Muscle of back (tissue), 11 donors: ENCODE results near the gene BCAT1. TPM values are rescaled to one million over a fixed set of nuclear protein-coding genes. Genes with fewer than 3 reads are reported as not detected.
"Not testable (repeated sequence)": the region's sequence is repeated elsewhere in the genome, so short reads cannot be mapped to it uniquely, and the experiment has no call there.

Experiments used
- DNase-seq, 3 donors: peaks; one replicate each; pipeline versions ENCODE4 v3.0.0 to v3.0.0-alpha.2; 2013
- polyA plus RNA-seq, 10 donors: library from polyadenylated mRNA; unstranded; fragments of 120-200 nt; gene quantifications; one replicate each; pipeline ENCODE4 v1.2.1, GENCODE V29; 2013; ENCODE audit not compliant: insufficient read length in 10 of 10

Gene BCAT1
- polyA plus RNA-seq, 10 donors: 29.0 to 68.1 (median 49.9) TPM

DNA sequence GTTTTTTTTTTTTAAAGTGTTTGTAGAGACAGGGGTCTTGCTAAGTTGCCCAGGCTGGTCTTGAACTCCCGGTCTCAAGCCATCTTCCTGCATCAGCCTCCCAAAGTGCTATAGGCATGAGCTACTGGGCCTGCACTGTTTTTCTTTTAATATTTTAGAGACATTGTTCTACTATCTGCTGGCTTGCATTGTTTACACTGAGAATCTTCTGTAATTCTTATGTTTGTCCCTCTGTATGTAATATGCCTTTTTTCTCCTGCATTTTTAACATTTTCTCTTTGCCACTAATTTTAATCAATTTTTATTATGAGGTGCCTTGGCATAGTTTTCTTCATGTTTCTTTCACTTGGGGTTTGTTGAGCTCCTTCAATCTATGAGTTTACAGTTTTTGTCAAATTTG, 15.4 kb upstream of the BCAT1 start:
- DNase-seq: no peak

DNA sequence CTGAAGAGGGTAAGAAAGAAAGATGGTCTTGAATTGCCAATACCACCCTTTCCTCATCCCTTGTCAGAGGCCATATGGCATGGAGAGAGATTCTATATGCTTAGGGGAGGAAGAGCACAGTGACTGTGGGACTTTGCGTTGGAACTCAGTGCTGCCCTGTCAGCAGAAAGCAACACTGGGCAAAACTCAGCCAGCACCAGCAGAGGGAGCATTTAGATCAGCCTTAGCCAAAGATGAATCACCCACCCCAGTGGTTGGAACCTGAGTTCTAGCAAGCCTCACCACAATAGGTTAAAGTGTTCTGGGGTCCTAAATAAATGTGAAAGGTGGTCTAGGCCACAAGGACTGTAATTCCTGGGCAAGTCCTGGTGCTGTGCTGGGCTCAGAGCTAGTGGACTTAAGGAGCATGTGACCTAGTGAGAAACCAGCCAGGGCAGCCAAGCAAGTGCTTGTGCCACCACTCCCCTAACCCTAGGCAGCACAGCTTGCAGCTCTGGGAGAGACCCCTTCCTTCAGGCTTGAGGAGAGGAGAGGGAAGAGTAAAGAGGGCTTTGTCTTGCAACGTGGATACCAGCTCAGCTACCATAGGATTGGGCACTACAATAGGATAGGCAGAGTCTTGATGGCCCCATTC, 11.4 kb upstream of the BCAT1 start:
- DNase-seq: no peak

DNA sequence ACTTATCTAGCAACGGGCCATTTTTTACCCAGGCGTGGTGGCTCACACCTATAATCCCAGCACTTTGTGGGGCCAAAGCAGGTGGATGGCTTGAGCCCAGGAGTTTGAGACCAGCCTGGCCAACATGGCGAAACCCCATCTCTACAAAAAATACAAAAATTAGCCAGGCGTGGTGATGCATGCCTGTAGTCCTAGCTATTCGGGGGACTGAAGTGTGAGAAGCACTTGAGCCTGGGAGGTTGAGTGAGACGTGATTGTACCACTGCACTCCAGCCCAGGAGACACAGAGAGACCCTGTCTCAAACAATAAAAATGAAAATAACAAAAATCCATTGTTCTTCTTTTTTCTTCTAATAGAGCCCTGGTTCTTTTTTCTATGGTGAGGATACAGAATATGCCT, 7.5 kb upstream of the BCAT1 start:
- DNase-seq: not testable (repeated sequence)

DNA sequence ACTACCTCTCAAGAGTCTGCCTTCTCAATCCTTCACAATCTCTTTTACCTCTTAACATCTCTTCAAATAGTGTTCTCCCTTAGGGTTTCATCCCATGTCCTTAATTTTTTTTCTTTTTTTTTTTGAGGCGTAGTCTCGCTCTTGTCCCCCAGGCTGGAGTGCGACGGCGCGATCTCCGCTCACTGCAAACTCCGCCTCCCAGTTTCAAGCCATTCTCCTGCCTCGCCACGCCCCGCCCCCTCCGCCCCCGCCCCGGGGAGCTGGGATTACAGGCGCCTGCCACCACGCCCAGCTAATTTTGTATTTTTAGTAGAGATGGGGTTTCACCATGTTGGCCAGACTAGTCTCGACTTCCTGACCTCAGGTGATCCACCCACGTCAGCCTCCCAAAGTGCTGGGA, 7.0 kb upstream of the BCAT1 start:
- no peak for DNase-seq

DNA sequence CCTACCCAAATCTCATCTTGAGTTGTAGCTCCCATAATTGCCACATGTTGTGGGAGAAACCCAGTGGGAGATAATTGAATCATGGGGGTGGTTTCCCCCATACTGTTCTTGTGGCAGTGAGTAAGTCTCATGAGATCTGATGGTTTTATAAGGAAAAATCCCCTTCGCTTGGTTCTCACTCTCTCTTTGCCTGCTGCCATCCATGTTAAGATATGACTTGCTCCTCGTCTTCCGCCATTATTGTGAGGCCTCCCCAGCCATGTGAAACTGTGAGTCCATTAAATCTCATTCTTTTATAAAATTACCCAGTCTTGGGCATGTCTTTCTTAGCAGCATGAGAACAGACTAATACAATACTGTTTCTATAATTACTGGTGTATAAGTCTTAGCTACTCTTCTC, 6.5 kb upstream of the BCAT1 start:
- no peak for DNase-seq

DNA sequence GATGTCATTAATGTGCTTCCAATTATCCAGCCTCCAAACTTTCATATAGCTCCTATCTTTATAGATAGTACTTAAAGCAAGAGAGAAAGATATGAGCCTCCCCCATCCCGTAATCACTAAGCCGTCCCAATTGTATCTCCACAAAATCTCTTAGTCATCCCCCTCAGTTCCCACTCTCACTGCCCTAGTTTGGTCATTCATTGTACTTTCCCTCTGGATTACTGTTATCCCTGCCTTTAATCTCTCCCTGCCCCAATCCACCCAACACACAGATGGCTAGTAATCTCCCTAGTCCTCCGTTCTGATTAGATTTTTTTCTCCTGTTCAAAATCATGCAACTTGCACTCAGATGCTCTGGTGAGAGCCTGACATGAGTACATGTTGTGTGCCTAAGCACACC, 5.4 kb upstream of the BCAT1 start:
- no peak for DNase-seq

DNA sequence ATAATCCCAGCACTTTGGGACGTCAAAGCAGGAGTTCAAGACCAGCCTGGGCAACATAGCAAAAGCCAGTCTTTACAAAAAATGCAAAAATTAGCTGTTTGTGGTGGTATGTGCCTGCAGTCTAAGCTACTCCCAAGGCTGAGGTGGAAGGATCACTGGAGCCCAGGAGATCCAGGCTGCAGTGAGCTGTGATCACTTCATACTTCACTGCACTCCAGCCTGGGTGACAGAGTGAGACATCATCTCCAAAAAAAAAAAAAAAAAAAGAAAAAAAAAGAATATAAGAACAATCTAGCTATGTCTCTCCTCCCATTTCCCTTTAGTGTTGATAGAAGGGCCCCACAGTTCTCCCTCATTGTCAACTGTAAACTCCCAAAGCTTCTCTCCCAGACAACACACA, 3.5 kb upstream of the BCAT1 start:
- DNase-seq: no peak

DNA sequence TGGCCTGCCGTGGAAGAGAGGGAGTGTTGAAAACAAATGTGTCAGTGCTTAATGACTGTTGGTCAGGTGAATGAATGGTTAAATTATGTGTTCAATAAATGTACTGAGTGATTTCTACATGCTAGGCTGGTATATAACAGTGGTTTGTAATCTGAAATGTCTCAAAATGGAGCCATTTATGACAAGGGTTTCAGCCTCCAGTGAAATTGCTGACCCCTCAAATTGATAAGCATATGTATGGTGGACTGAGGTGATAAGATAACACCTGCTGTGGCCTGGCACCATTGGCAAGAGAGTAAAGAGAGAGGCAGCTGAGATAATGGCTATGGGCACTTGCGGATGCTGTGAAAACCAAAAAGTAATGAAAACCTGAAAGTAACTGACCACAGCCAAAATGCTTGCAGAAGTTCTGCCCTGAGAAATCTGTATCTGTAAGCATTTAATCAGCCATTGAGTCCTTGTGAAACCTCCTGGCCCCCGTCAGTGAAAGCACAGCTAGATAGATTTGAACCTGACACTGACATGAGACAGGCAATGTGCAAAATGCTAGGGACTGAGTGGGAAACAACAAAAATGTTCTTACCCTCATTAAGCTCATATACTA, 1.4 kb upstream of the BCAT1 start:
- peak in 1 of 3 donors; percentile 32 for DNase-seq

DNA sequence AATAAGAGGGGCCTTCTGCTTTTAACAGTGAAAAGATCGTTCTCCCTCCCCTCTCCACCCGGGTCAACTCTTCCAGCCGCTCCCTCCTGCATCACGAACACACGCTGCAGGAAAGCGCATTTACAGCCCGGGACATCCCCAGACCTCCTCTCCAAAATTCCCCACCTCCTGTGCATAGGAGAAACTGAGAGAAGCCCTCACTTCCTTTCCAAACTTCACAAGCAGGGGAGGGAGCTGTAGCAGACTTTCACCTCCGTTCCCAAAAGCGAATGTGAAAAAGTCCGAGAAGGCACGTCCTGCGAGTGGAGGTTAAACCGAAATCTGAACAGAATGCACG, 513 bp downstream of the BCAT1 start:
- DNase-seq: peak; percentile 79 to 91 (median 82)

DNA sequence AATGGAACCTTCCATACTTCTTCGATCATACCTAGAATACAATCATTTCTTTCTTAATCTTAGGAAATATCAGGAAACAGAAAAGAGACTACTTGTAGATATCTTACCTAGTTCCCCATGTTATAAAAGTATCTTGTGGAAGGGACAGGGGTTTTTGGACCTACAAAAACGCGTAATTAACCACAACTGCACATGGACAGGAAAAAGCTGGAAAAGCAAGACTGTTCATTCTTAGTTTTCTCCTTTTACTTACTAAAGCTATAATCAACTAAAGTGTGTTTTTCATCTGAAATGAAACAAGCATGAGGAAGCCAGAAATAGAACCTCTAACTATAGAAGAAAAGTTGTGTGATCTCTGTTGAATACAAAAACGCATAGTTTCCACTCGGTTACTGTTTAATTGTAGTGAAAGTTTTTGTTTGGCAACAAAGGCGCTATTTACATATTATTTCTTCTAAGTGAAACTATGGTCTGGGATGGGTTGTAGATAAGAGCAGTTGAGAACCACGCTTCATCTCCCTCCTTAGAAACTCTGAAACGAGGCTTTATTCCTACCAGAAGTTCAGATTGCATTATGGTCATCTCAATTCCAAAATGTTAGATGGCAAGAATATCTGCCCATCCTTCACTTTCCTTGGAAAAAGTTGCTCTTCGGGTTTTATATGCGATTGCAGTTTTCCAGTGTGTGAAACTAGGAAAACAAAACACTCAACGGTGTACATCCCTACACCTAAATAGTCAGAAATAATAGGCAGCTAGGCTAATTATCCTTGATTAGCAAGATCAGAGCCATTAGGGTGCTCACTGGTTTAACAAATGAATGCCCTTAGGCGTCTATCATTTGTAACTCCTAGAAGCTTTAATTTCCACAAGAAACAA, 1.1 kb downstream of the BCAT1 start:
- DNase-seq: peak in 2 of 3 donors; percentile 27 to 61

DNA sequence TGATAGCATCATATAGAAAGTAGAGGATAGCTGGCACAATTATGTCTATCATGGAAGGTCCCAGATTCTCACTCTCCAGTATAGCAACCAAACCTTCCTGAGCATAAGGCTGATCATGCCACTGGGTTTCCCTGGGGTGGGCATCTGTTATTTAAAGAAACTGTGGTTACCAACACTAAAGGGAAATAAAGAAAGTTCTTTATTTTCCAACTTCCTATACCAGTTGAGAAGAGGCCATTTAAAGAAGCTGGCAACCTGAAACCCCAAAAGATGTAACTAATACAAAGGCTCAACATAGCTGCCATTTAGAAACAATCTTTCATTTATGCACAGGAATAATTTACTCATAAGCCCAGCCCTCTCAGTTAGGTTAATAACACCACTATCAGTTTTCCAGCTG, 3.1 kb downstream of the BCAT1 start:
- DNase-seq: no peak

DNA sequence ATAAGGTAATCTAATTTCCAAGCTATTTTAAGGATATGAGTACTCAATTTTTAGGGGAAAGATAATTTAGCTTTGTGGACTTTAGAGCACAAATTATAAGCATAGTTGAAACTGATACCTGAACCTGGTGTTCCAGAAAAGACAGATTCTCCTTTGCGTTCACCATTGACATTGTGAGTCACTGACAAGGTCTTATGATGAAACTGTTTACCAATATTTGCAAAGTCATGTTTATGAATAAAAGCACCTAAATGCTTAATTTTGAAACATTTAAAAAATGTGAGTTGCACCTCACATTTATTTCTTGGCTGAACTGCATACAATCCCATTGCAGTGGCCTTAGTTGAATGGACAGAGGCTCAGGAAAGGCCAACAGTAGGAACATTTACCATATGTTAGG, 3.9 kb downstream of the BCAT1 start:
- DNase-seq: no peak

DNA sequence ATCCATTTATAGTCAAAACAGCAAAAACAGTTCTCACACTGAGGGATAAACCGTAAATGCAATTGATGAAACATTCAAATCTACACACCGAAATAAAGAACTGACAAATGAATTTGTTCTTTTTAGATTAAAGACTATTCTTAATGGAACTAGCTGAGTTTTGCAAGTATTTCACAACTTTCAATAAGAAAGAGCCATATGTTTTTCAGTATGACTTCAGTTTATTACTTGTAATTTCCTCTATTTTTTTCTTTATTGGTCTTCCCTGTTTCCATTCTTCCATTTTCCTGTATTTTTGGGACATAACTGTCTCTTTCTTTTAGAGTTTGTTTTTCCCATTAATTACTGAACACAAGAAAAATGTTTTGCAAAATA, 4.3 kb downstream of the BCAT1 start:
- no peak for DNase-seq

DNA sequence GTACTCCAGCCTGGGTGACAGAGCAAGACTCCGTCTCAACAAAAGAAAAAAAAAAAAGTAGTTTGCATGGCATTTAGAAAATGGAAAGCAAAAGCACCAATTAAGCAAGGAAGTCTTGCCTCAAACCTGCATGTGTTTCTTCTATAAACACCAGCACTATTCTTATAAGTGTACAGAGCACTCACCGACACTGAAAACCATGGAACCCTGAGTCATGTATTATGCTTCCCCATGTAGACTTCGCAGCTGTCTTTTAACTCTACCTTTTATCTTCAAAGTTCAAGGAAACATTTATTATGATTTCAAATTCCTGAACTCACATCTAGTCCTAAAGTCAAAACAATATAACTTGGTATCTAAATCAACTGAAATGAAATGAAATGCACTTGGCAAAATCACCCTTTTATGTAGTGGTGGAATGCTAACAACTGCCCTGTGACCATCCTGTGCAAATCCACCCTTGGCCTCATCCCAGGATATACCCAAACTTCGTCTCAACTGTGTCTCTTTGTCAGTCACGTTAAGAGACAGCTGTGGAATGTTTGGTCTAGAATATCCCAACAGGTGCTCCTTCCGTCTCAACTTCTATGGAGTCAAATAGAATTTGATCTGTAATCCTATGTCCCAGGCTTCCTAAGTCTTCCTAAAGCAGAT, 4.8 kb downstream of the BCAT1 start:
- peak; percentile 58 to 76 (median 68) for DNase-seq

DNA sequence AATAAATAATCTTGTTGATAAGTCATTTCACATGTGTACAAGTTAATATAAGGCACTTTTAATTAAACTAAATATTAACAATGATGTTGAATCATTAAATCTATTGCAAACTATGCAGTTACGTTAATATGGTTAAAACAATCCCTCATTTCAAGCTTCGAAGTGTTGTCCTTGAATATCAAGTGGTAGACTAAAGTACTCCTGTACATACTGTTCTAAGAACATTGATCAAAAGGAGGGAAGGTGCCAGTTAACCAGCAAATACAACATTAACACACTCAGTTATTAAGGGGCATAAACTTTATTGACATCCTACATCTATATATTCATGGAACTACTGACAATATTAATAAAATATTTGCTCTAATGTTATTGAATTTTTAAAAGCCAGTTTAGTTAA, 8.7 kb downstream of the BCAT1 start:
- no peak for DNase-seq

DNA sequence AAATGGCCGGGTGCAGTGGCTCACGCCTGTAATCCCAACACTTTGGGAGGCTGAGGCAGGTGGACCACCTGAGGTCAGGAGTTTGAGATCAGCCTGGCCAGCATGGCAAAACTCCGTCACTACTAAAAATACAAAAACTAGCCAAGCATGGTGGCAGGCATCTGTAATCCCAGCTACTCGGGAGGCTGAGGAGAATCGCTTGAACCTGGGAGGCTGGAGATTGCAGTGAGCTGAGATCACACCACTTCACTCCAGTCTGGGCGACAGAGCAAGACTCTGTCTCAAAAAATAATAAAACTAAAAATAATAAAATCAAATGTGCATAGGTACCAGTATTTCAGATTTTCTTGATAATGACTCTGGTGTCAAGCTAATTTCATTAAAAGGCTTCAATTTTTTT, 9.3 kb downstream of the BCAT1 start:
- DNase-seq: not testable (repeated sequence)

DNA sequence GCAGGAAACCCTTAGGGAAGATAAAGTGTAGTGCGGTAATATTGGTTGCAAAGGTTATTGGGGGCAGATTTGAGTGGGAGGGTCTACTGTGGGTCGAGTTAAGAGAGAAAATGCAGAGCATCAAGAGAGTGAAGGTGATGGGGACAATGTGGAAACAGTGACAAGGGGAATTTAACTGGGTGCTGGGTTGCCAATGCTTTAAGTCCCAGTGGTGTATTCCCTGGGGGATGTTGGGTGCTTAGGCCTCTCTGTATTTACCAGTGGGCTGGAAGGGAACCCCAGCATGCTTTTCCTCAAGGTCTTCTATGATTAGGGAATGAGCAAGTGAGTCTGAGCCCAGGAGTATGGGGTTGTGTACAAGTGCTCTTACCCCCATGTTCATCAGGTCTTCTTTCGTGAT, 10.6 kb downstream of the BCAT1 start:
- DNase-seq: no peak

DNA sequence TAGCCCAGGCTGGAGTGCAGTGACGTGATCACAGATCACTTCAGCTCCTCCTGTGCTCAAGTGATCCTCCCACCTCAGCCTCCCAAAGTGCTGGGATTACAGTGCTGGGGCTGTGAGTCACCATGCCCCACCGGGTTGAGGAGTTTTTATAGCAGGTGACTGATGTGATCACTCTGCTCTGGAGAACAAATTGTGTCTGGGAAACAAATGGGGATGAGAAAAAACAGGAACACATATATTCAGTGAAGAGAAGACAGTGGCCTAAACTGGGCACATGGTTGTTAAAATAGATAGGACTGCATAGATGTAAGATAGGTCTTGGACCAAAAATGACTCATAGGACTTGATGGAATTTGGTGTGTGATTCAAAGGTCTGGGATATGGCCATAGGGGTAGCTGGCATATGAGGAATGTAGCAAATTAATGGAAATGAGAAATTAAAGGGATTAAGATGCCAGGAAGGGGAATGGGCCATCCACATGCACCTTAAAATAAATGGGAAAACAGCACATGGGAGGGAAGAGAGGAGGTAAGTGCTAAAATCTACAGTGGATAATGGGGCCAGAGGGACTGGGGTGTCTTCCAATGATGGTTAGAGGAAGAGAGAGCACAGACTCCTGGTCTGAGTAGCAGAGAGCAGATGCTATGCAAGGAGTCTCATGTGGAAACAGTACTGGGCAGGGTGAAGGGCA, 11.2 kb downstream of the BCAT1 start:
- no peak for DNase-seq

DNA sequence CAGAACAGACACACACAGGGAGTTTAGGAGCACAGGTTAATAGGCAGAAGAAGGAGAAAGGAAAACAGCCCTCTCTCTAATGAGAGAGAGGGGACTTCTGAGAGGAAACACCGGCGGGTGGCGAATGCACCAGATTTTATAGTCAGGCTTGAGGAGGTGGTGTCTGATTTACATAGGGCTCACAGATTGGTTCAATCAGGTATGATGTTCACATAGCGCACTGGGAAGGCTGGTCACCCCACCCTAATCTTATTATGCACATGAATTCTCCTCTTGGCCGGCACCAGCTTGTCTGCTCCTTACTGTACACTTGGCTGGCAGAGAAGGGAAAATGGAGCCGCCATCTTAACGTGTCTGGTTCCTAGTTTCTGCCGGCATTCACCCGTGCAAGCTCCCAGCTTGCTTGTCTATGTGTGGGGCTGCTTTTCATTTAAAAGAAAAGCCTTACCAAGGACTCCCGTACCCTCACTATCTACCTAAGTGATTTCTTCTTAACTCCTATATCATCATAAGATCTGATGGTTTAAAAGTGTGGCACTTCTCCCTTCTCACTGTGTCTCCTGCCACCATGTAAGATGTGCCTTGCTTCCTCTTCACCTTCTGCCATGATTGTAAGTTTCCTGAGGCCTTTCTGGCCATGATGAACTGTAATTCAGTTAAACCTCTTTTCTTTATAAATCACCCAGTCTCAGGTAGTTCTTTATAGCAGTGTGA, 15.1 kb downstream of the BCAT1 start:
- no peak for DNase-seq

DNA sequence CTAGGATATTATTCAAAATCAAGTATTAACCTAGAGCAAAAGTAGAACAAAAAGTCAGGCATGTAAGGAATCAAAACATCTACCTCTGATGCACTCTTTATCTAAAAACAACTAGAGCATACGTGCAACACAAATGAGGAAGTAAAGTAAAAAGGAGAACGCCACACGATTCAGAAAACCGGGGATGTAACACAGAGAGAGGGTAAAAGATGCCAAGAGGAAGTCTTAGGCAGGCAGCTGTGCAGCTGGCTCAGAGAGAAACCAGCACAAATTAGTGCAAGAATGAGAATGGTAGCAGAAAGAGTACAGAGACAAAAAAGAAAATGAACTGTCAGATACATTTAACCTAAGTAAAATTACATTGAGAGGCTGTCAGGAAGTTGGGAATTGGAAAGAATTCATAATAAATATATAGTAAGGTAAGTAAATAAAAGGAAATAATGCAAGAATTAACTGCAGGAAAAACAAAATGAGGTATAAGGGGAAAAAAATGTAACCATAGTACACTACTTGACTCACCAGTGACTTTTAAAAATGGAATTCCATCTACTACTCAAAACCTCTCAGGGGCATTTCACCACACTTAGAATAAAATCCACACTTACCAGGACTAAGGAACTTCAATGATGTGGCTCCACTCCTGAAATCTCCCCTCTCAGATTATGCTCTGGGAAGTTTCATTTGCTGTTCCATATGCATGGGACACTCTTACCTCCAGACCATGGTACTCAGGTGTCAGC, 17.1 kb downstream of the BCAT1 start:
- DNase-seq: peak in 1 of 3 donors; percentile 42

DNA sequence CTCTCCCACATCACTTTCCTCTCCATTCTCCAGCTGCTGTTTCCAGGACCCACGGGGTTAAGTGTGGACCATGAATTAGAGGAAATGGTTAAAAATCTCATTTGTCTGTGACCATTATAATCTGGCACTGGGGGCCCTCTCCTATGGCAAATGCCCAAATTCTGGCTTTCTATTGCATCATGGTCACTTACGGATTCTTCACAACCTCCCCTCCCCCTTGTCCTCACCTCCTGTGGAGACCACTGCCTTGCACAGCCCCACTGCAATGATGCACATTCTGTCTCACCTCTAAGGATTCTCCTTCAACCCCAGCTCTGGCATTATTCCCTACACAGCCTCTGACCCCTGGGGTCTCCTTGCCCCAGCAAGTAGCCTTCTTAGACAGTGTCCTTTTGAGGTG, 18.9 kb downstream of the BCAT1 start:
- DNase-seq: no peak
